DMS79 (cell line): ENCODE data around the gene CYP8B1.

Source experiments
- DNase-seq: peaks from one replicate; lab custom pipeline; 2025; lab: John Stamatoyannopoulos, UW

Gene CYP8B1

DNA sequence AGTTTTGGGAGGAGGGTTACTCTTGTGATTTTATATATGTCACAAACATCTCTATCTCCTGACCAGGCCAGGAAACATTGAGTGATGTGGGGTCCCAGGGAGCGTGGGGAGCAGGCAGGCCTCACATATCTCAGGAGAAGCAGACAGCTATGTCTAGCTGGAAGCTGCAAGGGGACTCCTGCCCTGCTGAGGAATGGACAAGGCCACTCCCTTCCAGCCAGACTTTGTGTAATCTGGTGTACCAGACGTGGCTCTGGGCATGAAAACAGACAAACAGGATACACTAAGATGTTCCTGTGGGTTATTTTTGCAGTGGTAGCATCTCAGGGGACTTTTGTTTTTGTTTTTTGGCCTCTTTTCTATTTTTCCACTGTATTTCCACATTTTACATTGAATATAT is 23.2 kb downstream of the CYP8B1 start:
- no peak for DNase-seq

DNA sequence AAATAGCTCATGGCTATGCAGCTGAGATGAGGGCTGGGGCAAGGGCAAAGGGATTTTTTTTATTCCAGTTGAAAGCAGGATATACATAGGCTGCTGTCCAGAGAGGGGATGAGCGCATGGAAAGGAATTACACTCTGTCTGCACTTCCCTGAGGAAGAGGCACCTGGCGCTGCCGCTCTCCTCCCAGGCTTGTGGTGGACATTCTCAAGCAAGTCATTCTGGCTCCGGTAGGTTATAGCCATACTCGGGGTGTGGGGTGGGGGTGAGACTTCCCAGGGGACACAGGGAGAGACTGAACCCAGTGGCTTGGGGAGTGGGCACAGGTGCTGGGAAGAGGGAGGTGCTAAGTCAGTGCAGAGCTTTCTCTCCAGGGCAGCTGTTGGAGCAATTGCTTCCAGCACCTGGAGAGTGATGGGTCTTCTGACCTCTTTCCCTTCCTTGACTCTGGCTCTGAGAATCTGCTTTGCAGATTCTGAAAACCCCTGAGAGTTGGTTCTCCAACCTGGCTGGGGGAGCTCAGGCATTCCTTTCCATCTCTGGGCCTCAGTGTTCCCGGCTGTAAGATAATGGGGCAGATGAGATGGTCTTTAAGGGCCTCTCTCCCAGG is 24.3 kb downstream of the CYP8B1 start:
- no peak for DNase-seq

DNA sequence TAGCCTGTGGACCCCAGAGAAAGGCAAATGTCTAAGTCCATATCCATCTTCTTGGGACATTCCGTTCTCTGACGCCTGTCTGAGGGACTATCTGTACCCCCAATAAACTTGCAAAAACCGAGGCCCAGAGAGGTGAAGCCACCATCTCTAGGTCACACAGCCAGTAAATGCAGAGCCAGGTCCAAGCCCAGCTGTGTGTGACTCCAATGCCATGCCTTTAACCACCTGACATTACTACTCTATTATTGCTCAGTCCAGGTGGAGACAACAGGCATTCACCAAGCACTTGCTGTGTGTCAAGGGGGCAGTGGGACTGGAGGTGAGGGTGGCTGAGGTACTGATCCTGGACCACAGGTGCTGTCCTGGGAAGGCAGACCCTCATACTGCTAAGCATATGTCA is 25.4 kb downstream of the CYP8B1 start:
- no peak for DNase-seq

DNA sequence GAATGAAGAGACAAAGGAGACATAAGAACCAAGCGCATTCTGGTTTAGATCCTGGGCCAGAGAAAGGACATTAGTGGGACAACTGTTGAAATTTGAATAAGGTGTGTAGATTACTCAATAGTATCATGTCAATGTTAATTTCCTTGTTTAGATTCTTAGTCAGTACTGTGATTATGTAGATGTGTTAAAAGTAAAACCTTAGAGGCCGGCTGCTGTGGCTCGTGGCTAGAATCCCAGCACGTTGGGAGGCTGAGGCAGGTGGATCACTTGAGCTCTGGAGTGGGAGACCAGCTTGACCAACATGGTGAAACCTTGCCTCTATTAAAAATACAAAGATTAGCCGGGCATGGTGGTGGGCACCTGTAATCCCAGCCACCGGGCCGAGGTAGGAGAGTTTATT is 26.7 kb downstream of the CYP8B1 start:
- DNase-seq: no peak

DNA sequence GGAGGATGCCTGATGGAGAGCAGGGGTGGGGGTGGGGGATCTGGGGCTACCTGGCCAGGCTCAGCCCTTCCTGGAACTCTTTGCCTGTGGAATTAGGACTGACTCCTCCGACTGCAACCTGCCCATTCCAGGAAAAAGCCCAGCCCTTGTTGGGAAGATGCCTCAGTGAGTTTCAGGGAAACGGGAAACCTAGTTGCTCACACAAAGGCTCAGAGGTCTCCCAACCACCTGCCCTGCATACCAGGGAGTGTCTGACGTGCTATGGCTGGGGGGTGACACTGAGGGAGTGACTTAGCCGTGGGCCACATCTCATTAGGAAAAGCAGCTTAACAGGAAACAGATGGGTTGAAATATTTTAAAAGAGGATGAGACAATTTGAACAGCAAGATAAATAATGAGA is 27.9 kb downstream of the CYP8B1 start:
- DNase-seq: no peak

DNA sequence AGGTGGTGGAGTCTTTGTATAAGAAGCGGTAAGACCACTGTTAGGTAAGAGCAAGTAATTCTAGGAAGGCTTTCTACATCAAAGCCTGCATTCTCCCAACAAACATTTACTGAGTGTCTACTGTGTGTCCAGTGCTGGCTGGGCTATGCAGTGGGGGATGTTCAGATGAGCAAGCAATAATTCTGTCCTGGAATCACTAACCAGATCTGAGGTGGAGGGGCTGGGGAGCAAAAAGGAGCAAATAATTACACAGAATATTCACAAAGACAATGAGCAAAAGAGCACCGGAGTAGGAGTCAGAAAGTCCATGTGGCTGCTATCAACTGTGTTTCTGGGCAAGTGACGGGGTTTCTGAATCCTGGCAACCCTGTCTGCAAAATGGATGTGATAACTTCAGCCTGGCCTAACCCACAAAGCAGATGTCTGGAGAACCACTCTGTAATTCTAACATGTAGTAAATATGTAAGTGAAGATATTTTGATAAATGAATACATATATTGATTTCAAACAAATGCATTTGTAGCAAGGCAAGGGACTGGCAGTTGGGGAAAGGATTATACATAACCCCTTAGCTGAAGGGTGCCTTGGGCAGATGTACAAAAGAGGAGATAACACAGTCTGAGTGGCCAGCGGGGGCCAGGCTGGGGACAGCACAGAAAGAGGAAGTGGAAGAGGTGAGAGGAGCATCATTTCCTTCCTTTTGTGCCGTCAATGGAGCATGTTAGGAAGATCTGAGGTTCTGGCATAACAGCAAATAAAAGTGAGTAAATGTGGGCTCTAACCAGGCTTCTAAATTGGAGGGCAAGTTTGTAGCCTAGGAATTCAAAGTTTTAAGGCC is 28.8 kb downstream of the CYP8B1 start:
- DNase-seq: no peak

DNA sequence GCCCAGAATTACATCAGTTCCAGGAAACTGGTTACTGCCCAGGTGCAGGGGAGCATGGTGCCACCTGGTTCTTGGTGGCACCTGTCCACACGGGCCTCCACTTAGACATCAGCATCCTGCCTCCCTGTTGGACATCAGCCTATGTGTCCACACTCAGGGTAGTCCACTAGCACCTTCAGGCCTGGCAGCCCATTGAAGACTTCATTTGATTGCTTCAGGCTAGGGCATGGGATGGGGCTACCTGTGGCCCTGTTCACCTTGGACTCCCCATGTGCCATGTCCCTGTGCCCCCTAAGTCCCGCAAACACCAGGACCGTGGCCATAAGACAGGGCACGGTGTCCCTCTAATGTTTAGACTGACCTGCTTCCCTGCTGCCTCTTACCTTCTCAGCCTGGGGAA is 30.9 kb downstream of the CYP8B1 start:
- no peak for DNase-seq

DNA sequence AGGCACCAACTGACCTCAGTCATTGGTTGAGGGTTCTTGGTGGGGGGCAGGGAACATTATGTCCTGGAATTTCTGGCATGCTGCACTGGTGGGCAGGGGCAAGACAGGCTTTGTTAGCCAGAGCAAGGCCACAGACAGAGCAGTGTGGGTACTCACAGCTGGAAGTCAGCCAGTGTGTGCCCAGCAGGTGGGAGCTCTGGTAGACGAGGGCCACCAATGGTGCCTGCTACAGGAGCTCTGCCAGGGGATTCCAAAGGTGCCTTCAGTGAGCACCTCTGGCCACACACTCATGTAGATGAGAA is 31.3 kb downstream of the CYP8B1 start:
- no peak for DNase-seq

DNA sequence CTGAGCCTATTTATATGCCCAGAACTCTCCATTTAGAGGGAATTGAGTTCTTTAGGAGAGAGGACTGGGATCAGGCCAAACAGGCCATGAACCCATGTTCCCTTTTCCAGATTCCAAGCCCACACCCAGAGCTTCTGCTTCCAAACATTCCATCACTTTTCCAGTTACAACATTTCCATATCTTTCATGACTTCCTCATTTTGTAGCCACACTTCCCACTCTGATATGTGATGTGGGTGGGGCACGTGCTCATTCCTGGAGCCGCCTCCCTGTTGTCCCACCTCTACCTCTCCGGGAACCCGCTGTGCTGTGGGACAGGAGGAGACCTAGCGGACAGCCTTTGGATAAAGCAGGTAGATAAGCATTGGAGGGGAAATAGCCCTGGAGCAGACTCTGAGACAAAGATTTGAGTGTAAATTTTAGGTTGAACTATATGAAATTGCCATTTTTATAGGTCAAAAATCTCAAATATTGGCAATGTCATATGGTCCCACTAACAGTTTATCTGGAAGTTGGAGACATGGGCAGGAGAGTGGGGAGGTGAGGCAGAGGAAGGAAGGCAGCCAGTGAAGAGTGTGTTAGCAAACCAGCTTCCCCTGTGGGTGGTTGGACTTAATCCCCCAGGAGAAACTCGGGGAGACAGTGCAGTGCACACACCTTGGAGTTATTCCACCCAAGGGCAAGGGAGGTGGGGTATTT is 31.8 kb downstream of the CYP8B1 start:
- no peak for DNase-seq

DNA sequence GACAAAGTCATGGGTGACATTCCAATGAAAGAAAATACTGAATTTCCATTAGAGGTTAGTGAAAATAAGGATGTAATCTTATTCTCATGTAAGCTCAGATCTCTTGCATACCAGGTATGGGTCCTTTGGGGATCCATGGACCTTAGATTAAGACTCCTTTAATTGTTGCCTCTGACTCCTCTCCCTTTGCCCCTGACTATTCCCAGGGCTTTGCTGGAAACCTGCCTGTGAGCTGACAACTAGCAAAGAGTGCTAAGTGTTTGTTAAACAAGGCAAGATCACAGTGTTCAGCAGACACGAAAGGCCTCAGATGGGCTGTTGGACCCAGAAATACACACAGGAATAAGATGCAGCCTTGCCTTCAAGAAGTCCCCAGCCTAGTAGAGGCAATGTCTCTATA is 34.3 kb downstream of the CYP8B1 start:
- no peak for DNase-seq

DNA sequence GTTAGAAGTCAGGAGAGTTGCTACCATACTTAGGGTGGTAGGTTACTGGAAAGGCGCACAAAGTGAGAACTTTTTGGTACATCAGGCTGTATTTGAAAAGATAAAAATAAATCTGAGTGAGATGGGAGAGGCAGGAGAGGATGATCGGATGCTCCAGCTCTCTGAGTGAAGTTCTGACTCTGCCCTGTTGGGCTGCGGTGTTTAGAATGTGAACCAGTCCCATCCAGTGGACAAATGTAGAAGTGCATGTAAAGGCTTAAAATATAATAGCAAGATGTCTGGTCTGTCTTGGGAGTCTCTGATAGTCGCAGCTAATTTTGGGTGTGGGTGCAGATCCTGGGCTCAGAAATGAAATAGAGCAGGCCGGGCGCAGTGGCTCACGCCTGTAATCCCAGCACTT is 36.1 kb downstream of the CYP8B1 start:
- DNase-seq: no peak

DNA sequence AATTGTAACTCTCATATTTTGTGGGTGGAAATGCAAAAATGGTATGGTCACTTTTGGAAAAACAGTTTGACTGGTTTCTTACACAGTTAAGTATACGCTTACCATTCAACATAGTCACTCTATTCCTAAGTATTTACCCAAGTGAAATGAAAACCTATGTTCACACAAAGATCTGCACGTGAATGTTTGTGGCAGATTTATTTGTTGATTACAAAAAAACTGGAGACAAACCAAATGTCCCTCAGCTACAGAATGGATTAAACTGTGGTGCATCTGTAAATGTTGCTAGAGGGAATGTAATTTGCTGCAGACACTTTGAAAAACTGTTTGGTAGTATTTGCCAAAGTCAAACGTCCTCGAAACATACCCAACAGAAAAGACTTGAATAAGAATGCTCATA is 37.1 kb downstream of the CYP8B1 start:
- no peak for DNase-seq

DNA sequence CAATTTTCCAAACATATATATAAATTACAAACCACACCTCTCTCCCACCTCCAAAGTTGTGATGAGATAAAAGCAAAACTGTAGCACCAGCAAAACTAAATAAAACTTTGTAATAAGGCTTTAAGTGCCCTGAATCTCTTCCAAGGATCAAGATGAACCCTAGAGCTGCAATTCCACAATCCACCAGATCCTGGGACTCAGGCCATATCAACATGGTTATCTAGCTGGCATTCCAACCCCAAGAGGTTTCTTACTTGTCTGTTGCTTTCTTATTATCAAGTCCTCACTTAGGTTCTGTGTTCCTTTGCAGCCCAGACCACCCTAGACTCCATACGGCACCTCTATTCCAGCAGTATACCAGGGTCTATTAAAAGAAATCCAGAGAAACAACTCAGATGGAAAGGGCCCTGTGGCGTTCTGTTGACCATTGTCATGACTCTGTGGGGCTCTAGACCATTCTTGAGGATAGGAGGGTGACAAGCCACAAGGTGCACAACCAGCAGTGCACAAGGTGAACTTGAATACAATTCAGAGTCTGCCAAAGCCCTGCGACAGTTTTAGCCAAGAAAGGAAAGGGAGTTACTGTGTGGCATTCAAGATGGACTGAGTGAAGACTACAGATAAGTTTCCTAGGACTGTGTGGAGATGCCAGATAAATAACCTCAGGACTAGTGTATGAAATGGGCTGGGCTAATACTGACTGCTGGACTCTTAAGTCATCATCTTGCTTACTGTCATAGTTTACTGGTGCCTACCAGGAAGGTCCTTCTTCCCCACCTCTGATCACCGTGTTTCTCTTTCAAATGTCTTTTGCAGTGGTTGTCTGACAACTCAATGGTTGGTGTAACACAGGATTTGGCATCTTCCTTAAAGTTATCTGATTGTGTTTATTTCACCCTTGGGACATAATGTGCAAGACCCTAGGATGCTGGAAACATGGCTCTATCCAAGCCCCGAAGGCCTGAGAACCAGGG is 39.2 kb downstream of the CYP8B1 start:
- DNase-seq: no peak

DNA sequence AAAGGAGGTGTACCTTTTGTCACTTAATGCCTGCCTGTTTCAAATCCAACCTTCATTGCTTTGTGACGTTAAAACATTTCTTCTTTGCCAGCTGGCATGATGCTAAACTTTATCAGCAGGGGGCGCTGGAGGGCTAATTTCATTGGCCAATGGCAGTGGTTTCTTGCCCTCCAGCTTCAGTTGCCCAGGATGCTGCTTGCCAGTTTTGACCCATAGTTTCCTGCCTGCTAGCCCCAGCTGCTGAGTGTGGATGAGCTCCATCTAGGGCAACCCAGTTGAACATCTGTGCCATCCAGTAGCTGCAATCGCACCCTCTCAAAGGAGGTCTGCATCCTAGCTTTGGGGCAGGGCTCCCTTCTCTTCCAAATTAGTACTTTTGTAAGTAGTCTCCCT is 44.4 kb downstream of the CYP8B1 start:
- DNase-seq: peak; percentile 22

DNA sequence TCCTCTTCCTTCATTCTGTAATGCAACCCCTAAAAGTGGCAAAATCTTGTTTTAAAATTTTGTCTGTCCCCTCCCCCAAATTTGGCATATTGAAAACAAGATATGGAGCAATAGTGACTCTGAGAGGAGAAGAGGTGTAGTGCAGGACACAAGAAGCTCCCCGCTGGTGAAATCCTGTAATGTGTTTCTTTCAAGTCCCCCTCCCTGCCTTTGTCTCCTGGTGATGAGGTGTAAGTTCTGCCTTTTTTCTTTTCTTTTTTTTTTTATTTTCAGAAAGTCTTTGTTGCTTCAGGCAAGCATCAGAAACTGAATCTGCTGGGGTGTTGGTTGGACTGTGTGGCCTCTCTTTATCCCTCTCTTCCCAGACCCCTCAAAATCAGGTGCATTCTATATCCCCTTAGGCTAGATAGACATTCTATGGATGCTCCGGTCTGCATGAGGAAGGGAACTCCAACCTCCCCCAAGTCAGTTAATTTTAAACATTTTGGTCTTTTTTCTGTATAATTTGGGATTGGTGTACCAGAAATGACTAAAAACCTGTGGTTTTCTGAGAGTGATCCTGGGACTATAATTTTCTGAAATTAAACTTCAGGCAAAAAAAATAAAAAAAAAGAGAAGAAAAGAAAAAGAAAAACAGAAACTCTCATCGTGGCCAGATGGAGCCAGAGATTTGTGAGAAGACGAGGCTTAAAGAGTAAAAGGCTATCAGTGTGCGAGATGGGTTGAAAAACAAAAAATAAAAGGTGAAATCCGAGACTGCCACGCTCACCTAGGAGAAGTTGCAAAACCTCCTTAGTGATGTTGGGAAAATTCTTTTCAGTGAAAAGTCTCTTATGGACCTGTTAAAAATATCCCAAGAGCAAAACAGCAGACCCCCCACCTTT is 45.0 kb downstream of the CYP8B1 start:
- peak; percentile 21 for DNase-seq

DNA sequence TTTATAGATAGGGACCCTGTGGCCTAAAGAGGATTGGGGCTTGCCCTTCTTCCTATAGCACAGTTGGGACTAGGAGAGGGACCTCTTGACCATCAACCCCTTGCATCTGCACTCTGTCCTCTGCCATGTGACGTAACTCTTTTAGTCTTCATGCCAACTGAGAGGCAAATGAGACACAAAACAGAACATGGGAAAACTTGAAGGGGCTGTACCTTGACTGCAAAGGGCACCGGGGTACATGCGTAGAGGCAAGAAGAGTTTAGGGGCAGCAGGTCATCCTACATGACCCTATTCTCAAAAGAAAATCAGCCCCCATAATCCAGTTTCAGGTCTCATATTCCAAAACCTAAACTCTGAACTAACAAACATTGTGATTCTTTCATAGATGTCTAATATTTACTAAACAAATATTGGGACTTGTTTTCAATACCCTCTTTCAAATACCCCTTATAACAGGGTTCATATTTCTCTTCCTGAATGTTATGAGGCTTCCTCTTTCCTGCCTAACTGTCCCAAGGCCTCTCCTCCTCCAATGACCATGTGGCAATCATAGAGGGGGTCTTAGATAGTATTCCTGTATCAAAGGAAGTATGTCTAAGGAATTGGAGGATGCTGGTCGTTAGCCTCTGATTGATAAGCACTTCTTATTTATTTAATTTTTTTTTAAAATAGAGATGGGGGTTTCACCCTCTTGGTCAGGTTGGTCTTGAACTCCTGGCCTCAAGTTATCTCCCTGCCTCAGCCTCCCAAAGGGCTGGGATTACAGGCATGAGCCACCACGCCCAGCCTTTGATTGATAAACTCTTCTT is 45.8 kb downstream of the CYP8B1 start:
- DNase-seq: no peak

DNA sequence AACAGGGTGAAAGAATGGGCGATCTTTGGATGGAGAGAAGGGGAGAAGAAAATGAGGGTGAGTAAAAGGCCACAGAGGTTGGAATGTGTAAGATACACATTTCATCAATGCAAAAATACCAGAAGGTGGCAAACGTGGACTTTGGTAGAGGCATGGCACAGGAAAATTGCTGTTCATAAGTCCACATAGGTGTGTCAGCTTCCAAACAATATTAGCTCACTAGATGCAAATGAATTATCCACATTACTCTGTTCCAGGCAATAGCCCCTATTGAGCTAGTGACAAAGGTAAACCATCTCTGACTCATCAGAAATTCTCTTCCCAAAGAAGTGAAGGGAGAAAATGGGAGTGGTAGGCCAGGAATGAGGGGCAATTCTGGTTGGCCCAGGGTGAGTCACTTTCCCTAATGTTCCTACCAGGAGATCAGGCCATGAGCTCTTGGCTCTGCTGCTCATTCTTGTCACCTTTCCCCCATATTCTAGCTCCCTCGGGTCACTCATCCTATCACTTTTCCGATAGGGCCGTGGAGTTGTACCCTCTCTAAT is 46.5 kb downstream of the CYP8B1 start:
- DNase-seq: no peak

DNA sequence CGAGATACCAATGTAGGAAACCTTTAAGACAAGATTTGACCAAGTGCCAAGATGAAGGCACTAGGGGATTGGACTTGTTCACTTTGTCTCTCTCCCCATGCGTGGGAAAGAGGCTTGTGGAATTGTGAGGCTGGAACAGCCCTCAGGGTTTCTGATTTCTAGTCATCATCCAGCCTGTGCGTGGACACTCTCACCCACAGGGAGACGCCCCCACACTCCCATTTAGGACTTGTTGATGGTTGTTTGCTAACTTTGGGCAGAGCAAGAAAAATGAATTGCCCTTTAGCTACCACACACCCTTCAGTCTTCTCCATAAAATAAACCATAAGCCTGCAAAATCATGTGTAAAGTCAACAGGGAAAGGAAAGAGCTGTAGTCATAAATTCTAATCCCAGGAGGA is 48.0 kb downstream of the CYP8B1 start:
- DNase-seq: no peak

DNA sequence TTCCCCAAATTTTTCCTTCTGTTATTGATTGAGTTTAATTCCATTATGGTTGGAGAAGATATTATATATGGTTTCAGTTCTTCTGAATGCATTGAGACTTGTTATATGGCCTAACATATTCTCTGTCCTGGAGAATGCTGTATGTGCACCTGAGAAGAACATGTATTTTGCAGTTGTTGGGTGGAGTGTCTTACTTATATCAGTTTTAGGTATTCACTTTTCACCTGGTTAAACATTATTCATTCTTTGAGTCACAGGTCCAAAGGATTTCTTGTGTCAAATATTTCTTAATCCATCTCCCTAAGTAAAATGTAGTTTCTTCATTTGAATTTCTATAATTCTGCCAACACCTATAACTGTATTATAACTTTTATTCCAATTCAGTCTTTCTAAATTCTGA is 48.7 kb downstream of the CYP8B1 start:
- DNase-seq: no peak

DNA sequence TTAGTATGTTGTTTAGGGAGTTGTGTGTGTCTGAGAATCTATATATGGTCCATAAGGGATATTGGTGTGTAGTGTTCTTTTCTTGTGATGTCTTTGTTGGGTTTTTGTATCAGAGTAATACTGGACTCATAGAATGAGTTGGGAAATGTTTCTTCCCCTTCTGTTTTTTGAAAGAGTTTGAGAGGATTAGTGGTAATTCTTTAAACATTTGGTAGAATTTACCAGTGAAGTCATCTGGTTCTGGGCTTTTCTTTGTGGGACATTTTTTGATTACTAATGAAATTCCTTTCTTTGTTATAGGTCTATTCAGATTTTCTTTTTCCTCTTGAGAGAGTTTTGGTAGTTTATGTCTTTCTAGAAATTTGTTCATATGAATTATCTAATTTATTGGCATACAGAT is 49.5 kb downstream of the CYP8B1 start:
- DNase-seq: no peak
